ENCODE data around the gene ATF1. TPM values are rescaled to one million over a fixed set of nuclear protein-coding genes. Genes with fewer than 3 reads are reported as not detected.
"Not testable (repeated sequence)": the region's sequence is repeated elsewhere in the genome, so short reads cannot be mapped to it uniquely, and the experiment has no call there.

Gene ATF1
- total RNA-seq, 4 donors from 2014 or later = 16.6 to 29.1 (median 21.1) TPM

DNA sequence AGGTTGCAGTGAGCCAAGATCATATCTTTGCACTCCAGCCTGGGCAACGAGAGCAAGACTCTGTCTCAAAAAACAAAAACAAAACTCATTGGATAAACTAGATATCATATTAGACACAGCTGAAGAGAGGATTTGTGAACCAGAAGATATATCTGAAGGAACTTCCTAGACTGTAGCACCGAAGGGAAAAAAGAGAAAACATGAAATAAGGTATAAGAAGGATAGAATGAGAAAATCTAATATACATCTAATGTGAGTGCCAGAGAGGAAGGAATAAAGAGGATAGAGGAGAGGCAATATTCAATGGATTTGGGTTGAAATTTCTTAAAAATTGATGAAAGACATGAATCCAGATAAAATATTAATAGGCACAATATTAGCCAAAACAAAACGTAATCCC, 101.4 kb downstream of the ATF1 start:
- WGBS = 88% methylated on average over 3 of the region's 3 CpGs
- Histone ChIP-seq H3K27ac (replicated peaks in 1 of 4) (no peak overlapping the region), H3K4me1 (no peaks in the 10 kb centered on the region), H3K9me3 (no peaks in the 10 kb centered on the region), H3K4me3 (no peak overlapping the region), H3K27me3 (no peaks in the 10 kb centered on the region), H3K36me3 (no peaks in the 10 kb centered on the region)
- TF ChIP-seq POLR2AphosphoS5 (IDR thresholded peaks at IDR 0.05) (no peak), POLR2A (IDR thresholded peaks at IDR 0.05; ENCODE audit: low read depth) (no peak), EP300 (IDR thresholded peaks at IDR 0.05) (no peak)
- TF ChIP-seq, protein P1, sequence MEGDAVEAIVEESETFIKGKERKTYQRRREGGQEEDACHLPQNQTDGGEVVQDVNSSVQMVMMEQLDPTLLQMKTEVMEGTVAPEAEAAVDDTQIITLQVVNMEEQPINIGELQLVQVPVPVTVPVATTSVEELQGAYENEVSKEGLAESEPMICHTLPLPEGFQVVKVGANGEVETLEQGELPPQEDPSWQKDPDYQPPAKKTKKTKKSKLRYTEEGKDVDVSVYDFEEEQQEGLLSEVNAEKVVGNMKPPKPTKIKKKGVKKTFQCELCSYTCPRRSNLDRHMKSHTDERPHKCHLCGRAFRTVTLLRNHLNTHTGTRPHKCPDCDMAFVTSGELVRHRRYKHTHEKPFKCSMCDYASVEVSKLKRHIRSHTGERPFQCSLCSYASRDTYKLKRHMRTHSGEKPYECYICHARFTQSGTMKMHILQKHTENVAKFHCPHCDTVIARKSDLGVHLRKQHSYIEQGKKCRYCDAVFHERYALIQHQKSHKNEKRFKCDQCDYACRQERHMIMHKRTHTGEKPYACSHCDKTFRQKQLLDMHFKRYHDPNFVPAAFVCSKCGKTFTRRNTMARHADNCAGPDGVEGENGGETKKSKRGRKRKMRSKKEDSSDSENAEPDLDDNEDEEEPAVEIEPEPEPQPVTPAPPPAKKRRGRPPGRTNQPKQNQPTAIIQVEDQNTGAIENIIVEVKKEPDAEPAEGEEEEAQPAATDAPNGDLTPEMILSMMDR (IDR thresholded peaks at IDR 0.05) = no peak
- intact Hi-C loops (cut with DNase I) = no loop called here
- DNase-seq (ENCODE audit: extremely low spot score) = no peak

DNA sequence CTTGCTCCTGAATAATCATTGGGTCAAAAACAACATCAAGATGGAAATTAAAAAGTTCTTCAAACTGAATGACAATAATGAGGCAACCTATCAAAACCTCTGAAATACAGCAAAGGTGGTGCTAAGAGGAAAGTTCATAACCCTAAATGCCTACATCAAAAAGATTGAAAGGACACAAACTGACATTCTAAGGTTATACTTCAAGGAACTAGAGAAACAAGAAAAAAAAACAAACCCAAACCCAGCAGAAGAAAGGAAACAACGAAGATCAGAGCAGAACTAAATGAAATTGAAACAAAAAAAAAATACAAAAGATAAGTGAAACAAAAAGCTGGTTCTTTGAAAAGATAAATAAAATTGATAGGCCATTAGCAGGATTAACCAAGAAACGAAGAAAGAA, 105.0 kb downstream of the ATF1 start:
- intact Hi-C loops (cut with DNase I); DNase-seq (ENCODE audit: extremely low spot score); H3K9me3 ChIP-seq; H3K27me3 ChIP-seq; H3K4me1 ChIP-seq; H3K4me3 ChIP-seq; H3K27ac ChIP-seq (replicated peaks in 1 of 4); H3K36me3 ChIP-seq: not testable (repeated sequence)
- WGBS = 47% methylated on average over 2 of the region's 2 CpGs

Small RNAs within 50 kb of the gene (small RNA-seq; reads per million reads assigned to genes)
- gene AC013244.2 (0 reads per million in 3 donors), gene RF00019 (0 reads per million in 3 donors), gene RN7SL519P (0 reads per million in 3 donors)

Other genes with a start within 250 kb of the ATF1 start
- not detected for gene TMPRSS12, start 78.8 kb downstream of the ATF1 start, total RNA-seq
- gene HIGD1C, start 188.4 kb downstream of the ATF1 start, total RNA-seq = not detected